ENCODE results near the gene NR3C1. TPM values are rescaled to one million over a fixed set of nuclear protein-coding genes. Genes with fewer than 3 reads are reported as not detected.

NR3C1 gene
- polyA plus RNA-seq, 1 donor from 2014 or later: 2.3 TPM

DNA sequence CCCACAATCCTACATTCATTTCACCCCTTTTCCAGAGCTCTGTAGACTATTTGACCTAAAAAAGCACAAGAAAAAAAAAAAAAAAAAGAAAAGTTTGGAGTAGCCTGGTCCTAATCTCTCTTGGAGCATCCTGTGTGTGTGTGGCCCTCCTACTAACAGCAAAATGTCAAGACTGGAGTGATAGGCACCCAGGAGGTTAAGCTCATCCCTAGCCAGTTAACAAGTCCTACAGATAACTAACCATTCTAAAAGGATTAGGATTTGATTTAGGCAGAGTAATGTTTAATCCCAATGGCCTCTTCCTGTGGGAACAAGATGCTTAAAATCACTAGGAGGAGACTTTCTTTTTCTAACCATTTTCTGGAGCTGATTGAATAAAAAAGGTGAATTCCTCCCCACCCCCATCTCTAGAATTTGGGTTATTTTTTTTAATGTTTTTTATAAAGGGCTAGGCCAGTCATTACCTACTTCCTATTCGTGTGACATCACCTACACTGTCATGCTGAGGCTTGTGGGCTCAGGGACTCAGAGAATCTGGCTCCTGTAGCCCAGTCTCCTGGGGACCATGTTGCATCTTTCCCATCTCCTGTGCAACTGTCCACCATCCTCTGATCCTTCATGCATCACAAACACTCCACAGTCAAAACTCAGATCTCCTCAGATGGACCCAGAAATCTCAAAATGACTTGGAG is 43.2 kb upstream of the NR3C1 start:
- Histone ChIP-seq H3K4me3 (ENCODE audit: low read length) (no peak overlapping the region), H3K27me3 (ENCODE audit: insufficient read depth, low read depth, low read length) (no peaks in the 10 kb centered on the region), H3K79me2 (replicated peaks; ENCODE audit: insufficient read depth, low read length) (no peaks in the 10 kb centered on the region), H3F3A (ENCODE audit: insufficient read depth, low read length, poor library complexity, severe bottlenecking) (no peaks in the 10 kb centered on the region), H3K36me3 (ENCODE audit: insufficient read depth, low read length) (no peaks in the 10 kb centered on the region), H3K9me3 (ENCODE audit: low read length) (no peaks in the 10 kb centered on the region), H3K9me2 (ENCODE audit: insufficient read depth, low read length) (no peaks in the 10 kb centered on the region), H4K20me1 (ENCODE audit: insufficient read depth) (no peaks in the 10 kb centered on the region), H3K4me2 (ENCODE audit: low read length) (no peak overlapping the region), H2AFZ (ENCODE audit: low read depth, low read length) (no peak overlapping the region), H3K27ac (ENCODE audit: low read length) (no peak overlapping the region), H3K9ac (ENCODE audit: low read length) (no peak overlapping the region)
- TF ChIP-seq EP300 (conservative IDR thresholded peaks at IDR 0.05; ENCODE audit: poor library complexity, severe bottlenecking) (no peak), MXI1 (conservative IDR thresholded peaks at IDR 0.05; ENCODE audit: poor library complexity, severe bottlenecking) (no peak), TAF1 (IDR thresholded peaks at IDR 0.05; ENCODE audit: low read depth) (no peak)
- TF ChIP-seq, protein P1, sequence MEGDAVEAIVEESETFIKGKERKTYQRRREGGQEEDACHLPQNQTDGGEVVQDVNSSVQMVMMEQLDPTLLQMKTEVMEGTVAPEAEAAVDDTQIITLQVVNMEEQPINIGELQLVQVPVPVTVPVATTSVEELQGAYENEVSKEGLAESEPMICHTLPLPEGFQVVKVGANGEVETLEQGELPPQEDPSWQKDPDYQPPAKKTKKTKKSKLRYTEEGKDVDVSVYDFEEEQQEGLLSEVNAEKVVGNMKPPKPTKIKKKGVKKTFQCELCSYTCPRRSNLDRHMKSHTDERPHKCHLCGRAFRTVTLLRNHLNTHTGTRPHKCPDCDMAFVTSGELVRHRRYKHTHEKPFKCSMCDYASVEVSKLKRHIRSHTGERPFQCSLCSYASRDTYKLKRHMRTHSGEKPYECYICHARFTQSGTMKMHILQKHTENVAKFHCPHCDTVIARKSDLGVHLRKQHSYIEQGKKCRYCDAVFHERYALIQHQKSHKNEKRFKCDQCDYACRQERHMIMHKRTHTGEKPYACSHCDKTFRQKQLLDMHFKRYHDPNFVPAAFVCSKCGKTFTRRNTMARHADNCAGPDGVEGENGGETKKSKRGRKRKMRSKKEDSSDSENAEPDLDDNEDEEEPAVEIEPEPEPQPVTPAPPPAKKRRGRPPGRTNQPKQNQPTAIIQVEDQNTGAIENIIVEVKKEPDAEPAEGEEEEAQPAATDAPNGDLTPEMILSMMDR (IDR thresholded peaks at IDR 0.05; ENCODE audit: poor library complexity, severe bottlenecking): no peak

DNA sequence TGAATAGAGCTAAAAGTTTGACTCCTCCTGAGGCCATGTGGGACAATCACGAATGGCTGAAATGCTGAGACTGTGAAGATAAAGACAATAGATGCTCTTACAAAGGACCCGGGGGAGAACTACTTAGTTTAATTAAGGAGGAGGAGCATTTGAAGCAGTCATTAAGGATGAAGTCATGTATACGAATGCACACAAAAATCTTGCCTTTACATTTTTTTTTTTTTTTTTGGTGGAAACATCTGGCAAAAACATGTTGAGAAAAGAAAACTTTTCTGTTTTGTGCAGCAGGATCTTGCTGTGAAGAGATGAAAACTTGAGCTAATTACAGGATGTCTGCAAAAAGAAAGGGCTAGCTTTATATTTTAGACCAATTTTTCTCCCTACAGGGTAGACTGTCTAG is 42.3 kb upstream of the NR3C1 start:
- Histone ChIP-seq H3K4me3 (ENCODE audit: low read length) (no peak overlapping the region), H3K4me2 (ENCODE audit: low read length) (no peak overlapping the region), H3F3A (ENCODE audit: insufficient read depth, low read length, poor library complexity, severe bottlenecking) (no peaks in the 10 kb centered on the region), H3K9me2 (ENCODE audit: insufficient read depth, low read length) (no peaks in the 10 kb centered on the region), H2AFZ (ENCODE audit: low read depth, low read length) (no peak overlapping the region), H3K27ac (ENCODE audit: low read length) (no peak overlapping the region), H3K79me2 (replicated peaks; ENCODE audit: insufficient read depth, low read length) (no peaks in the 10 kb centered on the region), H3K9me3 (ENCODE audit: low read length) (no peaks in the 10 kb centered on the region), H3K9ac (ENCODE audit: low read length) (no peak overlapping the region), H3K36me3 (ENCODE audit: insufficient read depth, low read length) (no peaks in the 10 kb centered on the region), H4K20me1 (ENCODE audit: insufficient read depth) (no peaks in the 10 kb centered on the region), H3K27me3 (ENCODE audit: insufficient read depth, low read depth, low read length) (no peaks in the 10 kb centered on the region)
- TF ChIP-seq SMC3 (conservative IDR thresholded peaks at IDR 0.05; ENCODE audit: poor library complexity) (no peak), TAF1 (IDR thresholded peaks at IDR 0.05; ENCODE audit: low read depth) (no peak), REST (IDR thresholded peaks at IDR 0.05; ENCODE audit: borderline replicate concordance) (no peak), MXI1 (conservative IDR thresholded peaks at IDR 0.05; ENCODE audit: poor library complexity, severe bottlenecking) (no peak), EZH2 (IDR thresholded peaks at IDR 0.05; ENCODE audit: borderline replicate concordance, insufficient read depth, low read length, poor library complexity, severe bottlenecking) (no peak), EP300 (conservative IDR thresholded peaks at IDR 0.05; ENCODE audit: poor library complexity, severe bottlenecking) (no peak), POLR2AphosphoS5 (IDR thresholded peaks at IDR 0.05) (no peak), RAD21 (conservative IDR thresholded peaks at IDR 0.05) (no peak)
- TF ChIP-seq, protein P1 (IDR thresholded peaks at IDR 0.05; ENCODE audit: poor library complexity, severe bottlenecking): no peak

Measured in neural cell (in vitro differentiated cells).